ENCODE data around the gene HERC3.

Gene HERC3

DNA sequence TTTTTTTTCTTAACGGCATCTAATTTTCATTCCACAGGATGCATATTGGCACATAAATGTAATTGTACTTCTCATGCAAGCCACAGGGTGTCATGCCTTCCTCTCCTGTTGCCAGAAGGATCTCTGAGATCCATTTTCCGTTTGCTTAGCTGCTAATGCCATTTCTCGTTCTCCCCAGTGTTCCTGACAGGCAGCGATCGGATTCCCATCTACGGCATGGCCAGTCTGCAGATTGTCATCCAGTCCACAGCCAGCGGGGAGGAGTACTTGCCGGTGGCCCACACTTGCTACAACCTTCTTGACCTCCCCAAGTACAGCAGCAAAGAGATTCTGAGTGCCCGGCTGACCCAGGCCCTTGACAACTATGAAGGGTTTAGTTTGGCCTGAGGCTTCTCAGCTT lies 114.3 kb downstream of the HERC3 start:
- no peak overlapping the region for H3K27ac ChIP-seq (ENCODE audit: insufficient read depth, low read length, poor library complexity, severe bottlenecking)
- no peaks in the 10 kb centered on the region for H3K9me3 ChIP-seq (ENCODE audit: control insufficient read depth, low read length)
- DNase-seq, result no peak
- peaks cover 64% of the 10 kb centered on the region for H3K36me3 ChIP-seq (ENCODE audit: control insufficient read depth, insufficient read depth, low read length)
- no peaks in the 10 kb centered on the region for H3K27me3 ChIP-seq (replicated peaks; ENCODE audit: control insufficient read depth, insufficient read depth, low read length, poor library complexity, severe bottlenecking)
- no peaks in the 10 kb centered on the region for H3K4me1 ChIP-seq (ENCODE audit: control insufficient read depth, insufficient read depth, low read length, poor library complexity, severe bottlenecking)
- H3K4me3 ChIP-seq (ENCODE audit: insufficient read depth, low read depth, low read length, poor library complexity, severe bottlenecking), result no peak overlapping the region

GRCh38 chr4:88709989-88710388 lies 117.7 kb downstream of the HERC3 start:
- Histone ChIP-seq H3K4me1 (ENCODE audit: control insufficient read depth, insufficient read depth, low read length, poor library complexity, severe bottlenecking) (no peaks in the 10 kb centered on the region), H3K27me3 (replicated peaks; ENCODE audit: control insufficient read depth, insufficient read depth, low read length, poor library complexity, severe bottlenecking) (no peaks in the 10 kb centered on the region), H3K4me3 (ENCODE audit: insufficient read depth, low read depth, low read length, poor library complexity, severe bottlenecking) (no peak overlapping the region), H3K27ac (ENCODE audit: insufficient read depth, low read length, poor library complexity, severe bottlenecking) (no peak overlapping the region), H3K9me3 (ENCODE audit: control insufficient read depth, low read length) (no peaks in the 10 kb centered on the region), H3K36me3 (ENCODE audit: control insufficient read depth, insufficient read depth, low read length) (peaks cover 53% of the 10 kb centered on the region)
- no peak for DNase-seq

DNA sequence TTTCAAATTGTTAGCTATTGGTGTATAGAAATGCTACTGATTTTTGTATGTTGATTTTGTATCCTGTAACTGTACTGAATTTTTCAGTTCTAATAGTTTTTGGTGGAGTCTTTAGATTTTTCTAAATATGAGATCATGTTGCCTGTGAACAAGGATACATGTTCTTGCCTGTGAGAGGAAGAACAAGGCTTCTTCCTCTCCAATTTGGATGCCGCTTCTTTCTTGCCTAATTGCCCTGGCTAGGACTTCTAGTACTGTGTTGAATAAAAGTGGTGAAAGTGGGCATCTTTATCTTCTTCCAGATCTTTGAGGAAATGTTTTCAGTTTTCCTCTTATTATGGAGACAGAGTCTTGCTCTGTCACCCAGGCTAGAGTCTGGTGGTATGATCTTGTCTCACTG lies 121.5 kb downstream of the HERC3 start:
- H3K9me3 ChIP-seq (ENCODE audit: control insufficient read depth, low read length), result peaks cover 2% of the 10 kb centered on the region
- DNase-seq, result no peak
- no peak overlapping the region for H3K4me3 ChIP-seq (ENCODE audit: insufficient read depth, low read depth, low read length, poor library complexity, severe bottlenecking)
- H3K4me1 ChIP-seq (ENCODE audit: control insufficient read depth, insufficient read depth, low read length, poor library complexity, severe bottlenecking), result no peaks in the 10 kb centered on the region
- no peak overlapping the region for H3K27ac ChIP-seq (ENCODE audit: insufficient read depth, low read length, poor library complexity, severe bottlenecking)
- H3K36me3 ChIP-seq (ENCODE audit: control insufficient read depth, insufficient read depth, low read length), result peaks cover 54% of the 10 kb centered on the region
- H3K27me3 ChIP-seq (replicated peaks; ENCODE audit: control insufficient read depth, insufficient read depth, low read length, poor library complexity, severe bottlenecking), result no peaks in the 10 kb centered on the region

DNA sequence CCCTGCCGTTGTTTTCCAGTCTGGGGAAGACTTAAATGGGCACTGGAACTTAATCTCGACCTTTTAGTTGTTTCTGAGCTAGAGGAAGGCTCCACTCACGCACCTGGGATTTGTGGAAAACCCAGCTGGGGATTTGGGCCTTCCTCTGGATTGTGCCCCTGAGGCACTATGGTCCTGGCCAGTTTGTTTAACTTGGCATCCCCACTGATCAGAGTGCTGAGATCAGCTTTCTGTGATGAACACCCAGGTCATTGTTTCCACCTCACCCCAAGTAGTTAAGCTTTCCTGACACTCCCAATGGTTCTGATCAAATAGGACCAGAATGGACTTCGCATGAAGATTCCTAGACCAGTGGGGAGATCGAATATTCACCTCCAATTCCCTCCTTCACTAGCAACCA lies 125.8 kb downstream of the HERC3 start:
- no peak for DNase-seq

GRCh38 chr4:88719381-88719780 lies 127.1 kb downstream of the HERC3 start:
- Histone ChIP-seq H3K27me3 (replicated peaks; ENCODE audit: control insufficient read depth, insufficient read depth, low read length, poor library complexity, severe bottlenecking) (no peaks in the 10 kb centered on the region), H3K4me3 (ENCODE audit: insufficient read depth, low read depth, low read length, poor library complexity, severe bottlenecking) (no peak overlapping the region), H3K9me3 (ENCODE audit: control insufficient read depth, low read length) (peaks cover 2% of the 10 kb centered on the region), H3K36me3 (ENCODE audit: control insufficient read depth, insufficient read depth, low read length) (peaks cover 62% of the 10 kb centered on the region), H3K4me1 (ENCODE audit: control insufficient read depth, insufficient read depth, low read length, poor library complexity, severe bottlenecking) (no peaks in the 10 kb centered on the region), H3K27ac (ENCODE audit: insufficient read depth, low read length, poor library complexity, severe bottlenecking) (no peak overlapping the region)
- no peak for DNase-seq

More for the DNA sequence above, 125.8 kb downstream of the HERC3 start:
- Histone ChIP-seq H3K4me1 (ENCODE audit: control insufficient read depth, insufficient read depth, low read length, poor library complexity, severe bottlenecking) (no peaks in the 10 kb centered on the region), H3K36me3 (ENCODE audit: control insufficient read depth, insufficient read depth, low read length) (peaks cover 53% of the 10 kb centered on the region), H3K27ac (ENCODE audit: insufficient read depth, low read length, poor library complexity, severe bottlenecking) (no peak overlapping the region), H3K4me3 (ENCODE audit: insufficient read depth, low read depth, low read length, poor library complexity, severe bottlenecking) (no peak overlapping the region), H3K9me3 (ENCODE audit: control insufficient read depth, low read length) (peaks cover 2% of the 10 kb centered on the region), H3K27me3 (replicated peaks; ENCODE audit: control insufficient read depth, insufficient read depth, low read length, poor library complexity, severe bottlenecking) (no peaks in the 10 kb centered on the region)

DNA sequence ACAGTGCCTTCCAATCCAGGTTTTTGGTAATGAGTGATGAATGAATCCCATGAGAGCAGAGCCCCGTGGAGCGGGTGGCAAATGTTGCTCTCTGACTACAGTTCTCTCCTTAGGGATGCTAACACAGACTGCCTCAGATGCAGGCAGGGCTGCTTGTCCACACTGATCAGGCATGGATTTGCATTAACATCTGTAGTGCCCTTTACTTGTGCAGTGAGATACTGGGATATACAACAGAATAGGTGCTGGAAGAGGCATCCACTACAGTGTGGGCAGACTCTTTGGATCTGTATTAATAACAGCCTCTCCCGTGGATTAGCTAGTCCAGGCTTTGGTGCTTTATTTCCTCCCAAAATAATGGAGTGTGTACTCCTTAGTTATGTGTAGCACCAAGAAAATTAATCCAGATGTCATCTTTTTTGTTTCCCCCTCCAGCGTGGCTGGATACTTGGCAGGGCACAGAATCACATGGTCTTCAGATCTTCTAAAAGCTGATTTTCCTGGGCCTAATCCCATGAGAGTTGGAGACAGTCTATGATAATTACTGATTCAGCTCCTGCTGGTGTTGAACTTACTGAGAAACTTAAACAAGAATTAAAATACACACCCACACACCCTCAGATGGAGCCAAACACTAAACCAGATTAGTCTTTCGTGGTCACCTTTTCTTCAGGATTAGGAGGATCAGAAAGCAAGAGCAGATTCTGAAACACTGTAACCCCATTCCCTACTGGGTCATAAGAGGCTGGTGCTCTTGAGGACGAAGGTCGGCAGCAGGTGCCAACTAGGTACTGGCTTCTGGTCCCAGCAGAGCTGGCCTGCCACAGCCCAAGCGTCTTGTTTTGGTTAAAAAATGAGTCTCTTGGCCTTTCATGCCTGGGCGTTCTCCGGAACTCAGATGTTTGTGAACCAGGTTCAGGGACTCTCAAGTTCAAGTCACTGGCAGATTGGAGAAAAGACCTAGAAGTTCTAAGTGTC lies 128.5 kb downstream of the HERC3 start:
- Histone ChIP-seq H3K27ac (ENCODE audit: insufficient read depth, low read length, poor library complexity, severe bottlenecking) (no peak overlapping the region), H3K4me1 (ENCODE audit: control insufficient read depth, insufficient read depth, low read length, poor library complexity, severe bottlenecking) (no peaks in the 10 kb centered on the region), H3K27me3 (replicated peaks; ENCODE audit: control insufficient read depth, insufficient read depth, low read length, poor library complexity, severe bottlenecking) (no peaks in the 10 kb centered on the region), H3K9me3 (ENCODE audit: control insufficient read depth, low read length) (peaks cover 2% of the 10 kb centered on the region), H3K4me3 (ENCODE audit: insufficient read depth, low read depth, low read length, poor library complexity, severe bottlenecking) (no peak overlapping the region), H3K36me3 (ENCODE audit: control insufficient read depth, insufficient read depth, low read length) (peaks cover 72% of the 10 kb centered on the region)
- no peak for DNase-seq

- peaks cover 65% of the 10 kb centered on the region for H3K36me3 ChIP-seq (ENCODE audit: control insufficient read depth, insufficient read depth, low read length)
Observed at GRCh38 chr4:88722276-88722780, 130.0 kb downstream of the HERC3 start.

GRCh38 chr4:88722828-88723227 lies 130.5 kb downstream of the HERC3 start:
- H3K4me1 ChIP-seq (ENCODE audit: control insufficient read depth, insufficient read depth, low read length, poor library complexity, severe bottlenecking), result no peaks in the 10 kb centered on the region
- H3K36me3 ChIP-seq (ENCODE audit: control insufficient read depth, insufficient read depth, low read length), result peaks cover 60% of the 10 kb centered on the region
- H3K4me3 ChIP-seq (ENCODE audit: insufficient read depth, low read depth, low read length, poor library complexity, severe bottlenecking), result no peak overlapping the region
- H3K9me3 ChIP-seq (ENCODE audit: control insufficient read depth, low read length), result no peaks in the 10 kb centered on the region
- no peaks in the 10 kb centered on the region for H3K27me3 ChIP-seq (replicated peaks; ENCODE audit: control insufficient read depth, insufficient read depth, low read length, poor library complexity, severe bottlenecking)
- H3K27ac ChIP-seq (ENCODE audit: insufficient read depth, low read length, poor library complexity, severe bottlenecking), result no peak overlapping the region
- no peak for DNase-seq

More at GRCh38 chr4:88722276-88722780, 130.0 kb downstream of the HERC3 start:
- H3K27ac ChIP-seq (ENCODE audit: insufficient read depth, low read length, poor library complexity, severe bottlenecking), result no peak overlapping the region
- H3K27me3 ChIP-seq (replicated peaks; ENCODE audit: control insufficient read depth, insufficient read depth, low read length, poor library complexity, severe bottlenecking), result no peaks in the 10 kb centered on the region
- H3K4me1 ChIP-seq (ENCODE audit: control insufficient read depth, insufficient read depth, low read length, poor library complexity, severe bottlenecking), result no peaks in the 10 kb centered on the region
- no peak overlapping the region for H3K4me3 ChIP-seq (ENCODE audit: insufficient read depth, low read depth, low read length, poor library complexity, severe bottlenecking)
- DNase-seq, result no peak
- no peaks in the 10 kb centered on the region for H3K9me3 ChIP-seq (ENCODE audit: control insufficient read depth, low read length)

GRCh38 chr4:88724406-88724805 lies 132.1 kb downstream of the HERC3 start:
- Histone ChIP-seq H3K4me3 (ENCODE audit: insufficient read depth, low read depth, low read length, poor library complexity, severe bottlenecking) (no peak overlapping the region), H3K4me1 (ENCODE audit: control insufficient read depth, insufficient read depth, low read length, poor library complexity, severe bottlenecking) (no peaks in the 10 kb centered on the region), H3K27ac (ENCODE audit: insufficient read depth, low read length, poor library complexity, severe bottlenecking) (no peak overlapping the region), H3K36me3 (ENCODE audit: control insufficient read depth, insufficient read depth, low read length) (peaks cover 65% of the 10 kb centered on the region), H3K9me3 (ENCODE audit: control insufficient read depth, low read length) (no peaks in the 10 kb centered on the region), H3K27me3 (replicated peaks; ENCODE audit: control insufficient read depth, insufficient read depth, low read length, poor library complexity, severe bottlenecking) (no peaks in the 10 kb centered on the region)
- DNase-seq, result no peak

DNA sequence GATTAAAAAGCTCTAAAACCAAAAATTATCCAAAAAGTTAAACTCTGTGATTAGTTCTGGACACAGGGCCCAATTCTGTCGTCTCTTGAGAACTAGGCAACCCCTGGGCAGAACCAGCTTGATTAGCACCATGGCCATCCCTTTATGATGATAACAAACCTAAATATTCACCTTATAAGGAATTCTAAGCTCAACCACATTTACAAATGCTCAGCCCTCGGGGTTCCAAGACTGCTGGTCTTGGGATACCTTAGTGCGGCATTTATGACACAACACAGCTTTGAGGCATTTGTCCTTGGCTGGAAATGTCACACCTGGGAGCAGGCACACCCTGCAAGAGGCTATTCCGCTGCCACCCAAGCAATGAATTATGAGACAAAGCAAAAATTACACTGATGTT lies 132.9 kb downstream of the HERC3 start:
- H3K27me3 ChIP-seq (replicated peaks; ENCODE audit: control insufficient read depth, insufficient read depth, low read length, poor library complexity, severe bottlenecking), result no peaks in the 10 kb centered on the region
- peaks cover 66% of the 10 kb centered on the region for H3K36me3 ChIP-seq (ENCODE audit: control insufficient read depth, insufficient read depth, low read length)
- H3K4me3 ChIP-seq (ENCODE audit: insufficient read depth, low read depth, low read length, poor library complexity, severe bottlenecking), result no peak overlapping the region
- no peak for DNase-seq
- no peaks in the 10 kb centered on the region for H3K9me3 ChIP-seq (ENCODE audit: control insufficient read depth, low read length)
- H3K27ac ChIP-seq (ENCODE audit: insufficient read depth, low read length, poor library complexity, severe bottlenecking), result no peak overlapping the region
- no peaks in the 10 kb centered on the region for H3K4me1 ChIP-seq (ENCODE audit: control insufficient read depth, insufficient read depth, low read length, poor library complexity, severe bottlenecking)

Measured in effector memory CD4-positive, alpha-beta T cell (primary cell).